ENCODE measurements around the gene KLHL35.

Gene KLHL35

DNA sequence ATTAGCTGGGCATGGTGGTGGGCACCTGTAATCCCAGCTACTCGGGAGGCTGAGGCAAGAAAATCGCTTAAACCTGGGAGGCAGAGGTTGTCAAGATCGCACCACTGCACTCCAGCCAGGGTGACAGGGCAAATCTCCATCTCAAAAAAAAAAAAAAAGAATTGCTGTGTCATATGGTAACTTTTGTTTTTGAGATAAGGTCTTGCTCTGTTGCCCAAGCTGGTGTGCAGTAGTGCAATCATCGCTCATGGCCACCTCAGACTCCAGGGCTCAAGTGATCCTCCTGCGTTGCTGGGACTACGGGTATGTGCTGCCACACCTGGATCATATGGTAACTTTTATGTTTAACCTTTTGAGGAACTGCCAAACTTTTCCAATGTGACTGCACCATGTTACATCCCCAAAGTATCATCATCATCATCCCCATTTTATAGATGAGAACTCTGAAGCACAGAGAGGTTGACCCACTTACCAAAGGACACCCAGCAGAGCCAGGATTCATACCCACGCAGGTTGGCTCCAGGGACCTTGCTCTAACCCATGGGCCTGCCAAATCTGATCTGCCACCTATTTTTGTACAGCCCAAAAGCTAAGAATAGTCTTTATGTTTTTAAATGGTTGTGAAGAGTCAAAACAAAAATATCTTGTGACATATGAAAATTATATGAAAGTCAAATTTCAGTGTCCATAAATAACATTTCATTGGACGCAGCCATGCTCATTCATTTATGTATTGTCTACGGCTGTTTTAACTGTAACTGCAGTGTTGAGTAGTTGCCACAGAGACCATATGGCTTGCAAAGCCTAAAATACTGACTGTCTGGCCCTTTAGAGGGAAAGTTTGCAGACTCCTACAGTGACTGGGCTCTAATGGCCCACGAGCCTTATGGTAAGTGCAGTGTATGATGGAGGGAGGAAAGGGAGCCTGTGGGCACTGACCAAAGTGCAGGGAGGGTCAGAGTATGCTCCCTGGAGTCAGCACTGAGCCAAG, 47.5 kb upstream of the KLHL35 start:
- Histone ChIP-seq H3K27ac (ENCODE audit: low read length, poor library complexity, severe bottlenecking) (no peak overlapping the region), H3K9ac (ENCODE audit: low read length) (no peak overlapping the region), H2BK120ac (ENCODE audit: low read depth, low read length) (no peak overlapping the region), H3K27me3 (ENCODE audit: control insufficient read depth in 1 of 2, insufficient read depth in 1 of 2, low read length in 2 of 2) (peaks cover 0 to 4% of the 10 kb centered on the region in 2 experiments), H3K79me1 (replicated peaks; ENCODE audit: low read length, poor library complexity, severe bottlenecking) (no peaks in the 10 kb centered on the region), H3K18ac (ENCODE audit: low read depth in 1 of 2, low read length in 2 of 2) (no peak overlapping the region), H4K8ac (ENCODE audit: low read length) (no peak overlapping the region), H3K4me1 (ENCODE audit: control insufficient read depth, insufficient read depth, low read depth, low read length) (peaks cover 7% of the 10 kb centered on the region), H2BK12ac (ENCODE audit: low read length in 2 of 2) (no peak overlapping the region), H2BK5ac (ENCODE audit: low read depth, low read length, poor library complexity, severe bottlenecking) (no peak overlapping the region), H2AK5ac (ENCODE audit: low read length, severe bottlenecking) (no peak overlapping the region), H3K4me2 (ENCODE audit: low read length, poor library complexity, severe bottlenecking) (no peak overlapping the region), H3K4me3 (ENCODE audit: insufficient read depth in 1 of 2, low read depth in 1 of 2, low read length in 2 of 2) (no peak overlapping the region), H3K14ac (ENCODE audit: low read length in 2 of 2) (no peak overlapping the region), H3K36me3 (ENCODE audit: control insufficient read depth in 1 of 2, insufficient read depth in 2 of 2, low read depth in 1 of 2, low read length in 2 of 2) (no peaks in the 10 kb centered on the region), H3K4ac (ENCODE audit: low read depth in 1 of 2, low read length in 2 of 2) (no peak overlapping the region), H2BK15ac (ENCODE audit: low read depth, poor library complexity, severe bottlenecking) (no peak overlapping the region), H3K9me3 (ENCODE audit: control insufficient read depth, low read length) (no peaks in the 10 kb centered on the region), H4K91ac (ENCODE audit: low read length) (no peak overlapping the region), H2AFZ (ENCODE audit: low read depth, low read length) (no peak overlapping the region), H3K23ac (ENCODE audit: low read length in 2 of 2) (no peak overlapping the region)
- WGBS, result 94% methylated on average over 10 of the region's 10 CpGs
- DNase-seq, result no peak

- Histone ChIP-seq H3K36me3 (ENCODE audit: control insufficient read depth in 1 of 2, insufficient read depth in 2 of 2, low read depth in 1 of 2, low read length in 2 of 2) (no peaks in the 10 kb centered on the region), H3K23ac (ENCODE audit: low read length in 2 of 2) (no peak overlapping the region), H3K18ac (ENCODE audit: low read depth in 1 of 2, low read length in 2 of 2) (no peak overlapping the region), H2AFZ (ENCODE audit: low read depth, low read length) (no peak overlapping the region), H3K4me2 (ENCODE audit: low read length, poor library complexity, severe bottlenecking) (no peak overlapping the region), H2BK12ac (ENCODE audit: low read length in 2 of 2) (no peak overlapping the region), H2BK120ac (ENCODE audit: low read depth, low read length) (no peak overlapping the region), H3K14ac (ENCODE audit: low read length in 2 of 2) (no peak overlapping the region), H3K79me1 (replicated peaks; ENCODE audit: low read length, poor library complexity, severe bottlenecking) (no peaks in the 10 kb centered on the region), H4K91ac (ENCODE audit: low read length) (no peak overlapping the region), H3K27ac (ENCODE audit: low read length, poor library complexity, severe bottlenecking) (no peak overlapping the region), H2AK5ac (ENCODE audit: low read length, severe bottlenecking) (no peak overlapping the region), H3K4me3 (ENCODE audit: insufficient read depth in 1 of 2, low read depth in 1 of 2, low read length in 2 of 2) (no peak overlapping the region), H2BK5ac (ENCODE audit: low read depth, low read length, poor library complexity, severe bottlenecking) (no peak overlapping the region), H3K4me1 (ENCODE audit: control insufficient read depth, insufficient read depth, low read depth, low read length) (peaks cover 11% of the 10 kb centered on the region), H2BK15ac (ENCODE audit: low read depth, poor library complexity, severe bottlenecking) (no peak overlapping the region), H3K9me3 (ENCODE audit: control insufficient read depth, low read length) (no peaks in the 10 kb centered on the region), H3K9ac (ENCODE audit: low read length) (no peak overlapping the region), H3K4ac (ENCODE audit: low read depth in 1 of 2, low read length in 2 of 2) (no peak overlapping the region), H3K27me3 (ENCODE audit: control insufficient read depth in 1 of 2, insufficient read depth in 1 of 2, low read length in 2 of 2) (peaks cover 0 to 4% of the 10 kb centered on the region in 2 experiments), H4K8ac (ENCODE audit: low read length) (no peak overlapping the region)
- no peak for DNase-seq
- WGBS, result 77% methylated on average over 3 of the region's 4 CpGs
Measured at GRCh38 chr11:75479597-75480145, 46.7 kb upstream of the KLHL35 start.

- no peak overlapping the region for H4K8ac ChIP-seq (ENCODE audit: low read length)
- no peak overlapping the region for H3K9ac ChIP-seq (ENCODE audit: low read length)
- no peak overlapping the region for H3K4me3 ChIP-seq (ENCODE audit: insufficient read depth in 1 of 2, low read depth in 1 of 2, low read length in 2 of 2)
- WGBS, result 80% methylated on average over 5 of the region's 5 CpGs
- no peak overlapping the region for H3K4me2 ChIP-seq (ENCODE audit: low read length, poor library complexity, severe bottlenecking)
- peaks cover 13% of the 10 kb centered on the region for H3K4me1 ChIP-seq (ENCODE audit: control insufficient read depth, insufficient read depth, low read depth, low read length)
- no peak overlapping the region for H2BK12ac ChIP-seq (ENCODE audit: low read length in 2 of 2)
- no peak overlapping the region for H3K18ac ChIP-seq (ENCODE audit: low read depth in 1 of 2, low read length in 2 of 2)
- H2AK5ac ChIP-seq (ENCODE audit: low read length, severe bottlenecking), result no peak overlapping the region
- no peak overlapping the region for H2BK120ac ChIP-seq (ENCODE audit: low read depth, low read length)
- no peak overlapping the region for H2BK15ac ChIP-seq (ENCODE audit: low read depth, poor library complexity, severe bottlenecking)
- H2BK5ac ChIP-seq (ENCODE audit: low read depth, low read length, poor library complexity, severe bottlenecking), result no peak overlapping the region
- H3K4ac ChIP-seq (ENCODE audit: low read depth in 1 of 2, low read length in 2 of 2), result no peak overlapping the region
- no peaks in the 10 kb centered on the region for H3K36me3 ChIP-seq (ENCODE audit: control insufficient read depth in 1 of 2, insufficient read depth in 2 of 2, low read depth in 1 of 2, low read length in 2 of 2)
- peaks cover 0 to 4% of the 10 kb centered on the region in 2 experiments for H3K27me3 ChIP-seq (ENCODE audit: control insufficient read depth in 1 of 2, insufficient read depth in 1 of 2, low read length in 2 of 2)
- no peaks in the 10 kb centered on the region for H3K79me1 ChIP-seq (replicated peaks; ENCODE audit: low read length, poor library complexity, severe bottlenecking)
- H3K23ac ChIP-seq (ENCODE audit: low read length in 2 of 2), result no peak overlapping the region
- no peak overlapping the region for H2AFZ ChIP-seq (ENCODE audit: low read depth, low read length)
- no peak overlapping the region for H3K14ac ChIP-seq (ENCODE audit: low read length in 2 of 2)
- no peak for DNase-seq
- H3K9me3 ChIP-seq (ENCODE audit: control insufficient read depth, low read length), result no peaks in the 10 kb centered on the region
- no peak overlapping the region for H3K27ac ChIP-seq (ENCODE audit: low read length, poor library complexity, severe bottlenecking)
- H4K91ac ChIP-seq (ENCODE audit: low read length), result no peak overlapping the region
Measured at GRCh38 chr11:75478783-75479596, 46.0 kb upstream of the KLHL35 start.

GRCh38 chr11:75477614-75477935, 44.6 kb upstream of the KLHL35 start:
- Histone ChIP-seq H2BK120ac (ENCODE audit: low read depth, low read length) (no peak overlapping the region), H3K27me3 (ENCODE audit: control insufficient read depth in 1 of 2, insufficient read depth in 1 of 2, low read length in 2 of 2) (peaks cover 0 to 1% of the 10 kb centered on the region in 2 experiments), H3K9me3 (ENCODE audit: control insufficient read depth, low read length) (no peaks in the 10 kb centered on the region), H3K14ac (ENCODE audit: low read length in 2 of 2) (no peak overlapping the region), H2AFZ (ENCODE audit: low read depth, low read length) (no peak overlapping the region), H3K36me3 (ENCODE audit: control insufficient read depth in 1 of 2, insufficient read depth in 2 of 2, low read depth in 1 of 2, low read length in 2 of 2) (no peaks in the 10 kb centered on the region), H4K91ac (ENCODE audit: low read length) (peak overlapping the region; percentile 57), H2BK12ac (ENCODE audit: low read length in 2 of 2) (peak overlapping the region in 1 of 2 experiments; percentile 27), H3K23ac (ENCODE audit: low read length in 2 of 2) (no peak overlapping the region), H3K27ac (ENCODE audit: low read length, poor library complexity, severe bottlenecking) (no peak overlapping the region), H3K79me1 (replicated peaks; ENCODE audit: low read length, poor library complexity, severe bottlenecking) (no peaks in the 10 kb centered on the region), H3K4me2 (ENCODE audit: low read length, poor library complexity, severe bottlenecking) (no peak overlapping the region), H4K8ac (ENCODE audit: low read length) (no peak overlapping the region), H2BK5ac (ENCODE audit: low read depth, low read length, poor library complexity, severe bottlenecking) (no peak overlapping the region), H3K9ac (ENCODE audit: low read length) (no peak overlapping the region), H3K4me3 (ENCODE audit: insufficient read depth in 1 of 2, low read depth in 1 of 2, low read length in 2 of 2) (no peak overlapping the region), H2AK5ac (ENCODE audit: low read length, severe bottlenecking) (no peak overlapping the region), H3K4me1 (ENCODE audit: control insufficient read depth, insufficient read depth, low read depth, low read length) (peaks cover 13% of the 10 kb centered on the region), H3K4ac (ENCODE audit: low read depth in 1 of 2, low read length in 2 of 2) (peak overlapping the region in 1 of 2 experiments; percentile 13), H3K18ac (ENCODE audit: low read depth in 1 of 2, low read length in 2 of 2) (no peak overlapping the region), H2BK15ac (ENCODE audit: low read depth, poor library complexity, severe bottlenecking) (no peak overlapping the region)
- WGBS, result 89% methylated on average over 12 of the region's 12 CpGs
- no peak for DNase-seq

Measured in mesenchymal stem cell (in vitro differentiated cells and primary cell).